HCT116 (cell line): ENCODE results near the gene KRT5. TPM values are rescaled to one million over a fixed set of nuclear protein-coding genes. Genes with fewer than 3 reads are reported as not detected.

Source experiments
- ATAC-seq: fragments of 200-7000 bp; cut with Tn5 transposase; 2 replicates; pipeline ENCODE4 v1.9.1; 2020; ENCODE audit warnings: mild to moderate bottlenecking, moderate library complexity
- Bru-seq: library from RNA; stranded (reverse); fragments of 400-500 nt; gene quantifications from one replicate; lab custom pipeline; 2021; lab: Mats Ljungman, UMichigan
- BruChase-seq, 2 experiments: library from RNA; stranded (reverse); fragments of 400-500 nt; gene quantifications; one replicate each; lab custom pipeline; 2021; lab: Mats Ljungman, UMichigan
- BruUV-seq: library from RNA; stranded (reverse); fragments of 400-500 nt; replicated peaks from 2 replicates; lab custom pipeline; 2021; lab: Mats Ljungman, UMichigan
- CTCF ChIA-PET: fragments of 300-600 bp; sonication (Branson Sonifier 250); formaldehyde crosslinking; loops from one replicate; lab custom pipeline; 2021; ENCODE audit warnings: antibody characterized with exemption; lab: Charles Lee
- POLR2A ChIA-PET: fragments of 300-600, 350-600 bp; sonication (Branson Sonifier 250); formaldehyde crosslinking; loops from one replicate; lab custom pipeline; 2021; ENCODE audit warnings: antibody characterized with exemption; lab: Charles Lee
- RAD21 ChIA-PET, 2 experiments: fragments of 300-600 bp; sonication (Branson Sonifier 250); formaldehyde crosslinking; loops; one replicate each; lab custom pipeline; 2023; ENCODE audit warnings: low total read pairs in 2 of 2; ENCODE audit not compliant: uncharacterized antibody in 2 of 2, unreplicated experiment in 2 of 2, low non-redundant PET in 1 of 2; lab: Charles Lee
- DNase-seq: peaks from one replicate; pipeline ENCODE4 v3.0.0-alpha.2; 2010; ENCODE audit warnings: low read depth, low spot score
- H2AFZ ChIP-seq: fragments of 200-600 bp; shearing (Covaris generic), sonication (generic); 2 replicates; pipeline ENCODE4 v1.6.1; 2017; ENCODE audit warnings: low read depth, mixed run types, mixed read lengths, antibody characterized with exemption, low read length; ENCODE audit not compliant: poor library complexity, severe bottlenecking
- H3K27ac ChIP-seq: 2 replicates; pipeline ENCODE4 v1.5.1; 2012; ENCODE audit warnings: low read depth, low read length
- H3K27me3 ChIP-seq: fragments of 200-600 bp; sonication (generic); 2 replicates; pipeline ENCODE4 v1.6.1; 2016; ENCODE audit warnings: mixed run types, low read length, mixed read lengths; ENCODE audit not compliant: insufficient read depth
- H3K36me3 ChIP-seq, 2 experiments: fragments of 200-500 bp in 1 of 2; fragments of 200-600 bp in 1 of 2; sonication (Bioruptor generic) in 1 of 2; sonication (generic) in 1 of 2; 2 replicates each; pipeline versions ENCODE4 v1.5.1 to v1.6.1; 2014 to 2016; ENCODE audit warnings: low read length in 2 of 2, inconsistent platforms in 1 of 2, mixed read lengths in 1 of 2, mixed run types in 1 of 2; ENCODE audit not compliant: insufficient read depth in 2 of 2, control insufficient read depth in 1 of 2
- H3K4me1 ChIP-seq, 2 experiments: fragments of 200-600 bp in 1 of 2; sonication (generic) in 1 of 2; 2 replicates each; pipeline versions ENCODE4 v1.5.1 to v1.6.1; 2012 to 2017; ENCODE audit warnings: low read length in 2 of 2, inconsistent platforms in 1 of 2, mild to moderate bottlenecking in 1 of 2, mixed read lengths in 1 of 2, mixed run types in 1 of 2, moderate library complexity in 1 of 2; ENCODE audit not compliant: insufficient read depth in 2 of 2, control insufficient read depth in 1 of 2
- H3K4me2 ChIP-seq: fragments of 200-600 bp; sonication (generic); 2 replicates; pipeline ENCODE4 v1.6.1; 2017; ENCODE audit warnings: mixed run types, low read length, mixed read lengths
- H3K4me3 ChIP-seq, 2 experiments: fragments of 200-600 bp in 1 of 2; sonication (generic) in 1 of 2; replicated peaks in 1 of 2; 2 replicates each; pipeline ENCODE4 v1.5.1; 2011 to 2016; ENCODE audit warnings: low read length in 2 of 2, control low read depth in 1 of 2, low read depth in 1 of 2, mild to moderate bottlenecking in 1 of 2, mixed read lengths in 1 of 2, mixed run types in 1 of 2
- H3K79me2 ChIP-seq: fragments of 200-600 bp; sonication (generic); 2 replicates; pipeline ENCODE4 v1.6.1; 2017; ENCODE audit warnings: mild to moderate bottlenecking, mixed run types, low read length, moderate library complexity, mixed read lengths; ENCODE audit not compliant: insufficient read depth
- H3K9ac ChIP-seq: fragments of 200-600 bp; sonication (generic); 2 replicates; pipeline ENCODE4 v1.6.1; 2016; ENCODE audit warnings: low read length, mixed read lengths
- H3K9me2 ChIP-seq: fragments of 200-600 bp; sonication (generic), shearing (Covaris generic); 2 replicates; pipeline ENCODE4 v1.6.1; 2017; ENCODE audit warnings: mixed run types, mild to moderate bottlenecking, moderate library complexity; ENCODE audit not compliant: insufficient read depth
- H3K9me3 ChIP-seq, 2 experiments: fragments of 200-500 bp in 1 of 2; fragments of 200-600 bp in 1 of 2; sonication (Bioruptor generic) in 1 of 2; sonication (generic) in 1 of 2; 2 replicates each; pipeline ENCODE4 v1.6.1; 2014 to 2017; ENCODE audit warnings: low read length in 2 of 2, mixed read lengths in 2 of 2, inconsistent platforms in 1 of 2, low read depth in 1 of 2, mild to moderate bottlenecking in 1 of 2, mixed run types in 1 of 2, moderate library complexity in 1 of 2; ENCODE audit not compliant: control insufficient read depth in 1 of 2, insufficient read depth in 1 of 2
- H4K20me1 ChIP-seq: fragments of 200-600 bp; sonication (generic), shearing (Covaris generic); 2 replicates; pipeline ENCODE4 v1.6.1; 2017; ENCODE audit warnings: mixed run types, mild to moderate bottlenecking, moderate library complexity; ENCODE audit not compliant: insufficient read depth
- EZH2 ChIP-seq: fragments of 200-600 bp; sonication (generic); IDR thresholded peaks from 2 replicates; pipeline ENCODE4 v1.6.1; 2017; ENCODE audit warnings: antibody characterized with exemption, mixed run types
- EZH2phosphoT487 ChIP-seq: fragments of 200-600 bp; IDR thresholded peaks from 2 replicates; pipeline ENCODE4 v1.6.1; 2018; ENCODE audit warnings: antibody characterized with exemption, borderline replicate concordance
- FOSL1 ChIP-seq: IDR thresholded peaks from 2 replicates; pipeline ENCODE4 v1.6.1; 2012; ENCODE audit warnings: low read depth
- POLR2AphosphoS5 ChIP-seq: IDR thresholded peaks from 2 replicates; pipeline ENCODE4 v1.6.1; 2011; ENCODE audit warnings: mild to moderate bottlenecking, low read depth, low read length, moderate library complexity
- SP1 ChIP-seq: IDR thresholded peaks from 2 replicates; pipeline ENCODE4 v1.6.1; 2012; ENCODE audit warnings: low read depth
- SRF ChIP-seq: IDR thresholded peaks from 2 replicates; pipeline ENCODE4 v1.6.1; 2012; ENCODE audit warnings: low read depth
- TCF7L2 ChIP-seq: IDR thresholded peaks from 2 replicates; pipeline ENCODE4 v1.7.0; 2011; ENCODE audit warnings: borderline replicate concordance, inconsistent platforms; ENCODE audit not compliant: insufficient read depth, insufficient read length; ENCODE audit errors: extremely low read depth
- intact Hi-C: fragments of 100-400 bp; cut with micrococcal nuclease; formaldehyde crosslinking; loops from 2 replicates; pipeline ENCODE4 v1.10.0; 2022
- long read RNA-seq: library from polyadenylated mRNA; unstranded; transcript quantifications from one replicate; pipeline ENCODE4 v2.0.0, GENCODE V29; 2021; ENCODE audit not compliant: unreplicated experiment
- polyA plus RNA-seq: library from polyadenylated mRNA; unstranded; fragments of >200 nt; gene quantifications from 2 replicates; pipeline ENCODE4 v1.2.1, GENCODE V29; 2012; ENCODE audit warnings: missing spikeins
- total RNA-seq: library from RNA; stranded (reverse); gene quantifications from one replicate; pipeline ENCODE4 v1.2.1, GENCODE V29; 2021; ENCODE audit not compliant: unreplicated experiment
- TF ChIP-seq, protein P1 (sequence below): IDR thresholded peaks from 2 replicates; pipeline ENCODE4 v1.6.1; 2012

The KRT5 gene
- total RNA-seq = 0.44 TPM
- polyA plus RNA-seq = 0.25 TPM in 1 of 2 replicates, not detected in the other
- Bru-seq, nascent RNA = percentile 10 among the genes with signal in this experiment
- percentile 14 among the genes with signal in this experiment for BruChase-seq, experiment 1, labeled RNA remaining after a 6-hour chase
- BruChase-seq, experiment 2, labeled RNA remaining after a 2-hour chase = not detected
- long read RNA-seq = 0 reads

DNA sequence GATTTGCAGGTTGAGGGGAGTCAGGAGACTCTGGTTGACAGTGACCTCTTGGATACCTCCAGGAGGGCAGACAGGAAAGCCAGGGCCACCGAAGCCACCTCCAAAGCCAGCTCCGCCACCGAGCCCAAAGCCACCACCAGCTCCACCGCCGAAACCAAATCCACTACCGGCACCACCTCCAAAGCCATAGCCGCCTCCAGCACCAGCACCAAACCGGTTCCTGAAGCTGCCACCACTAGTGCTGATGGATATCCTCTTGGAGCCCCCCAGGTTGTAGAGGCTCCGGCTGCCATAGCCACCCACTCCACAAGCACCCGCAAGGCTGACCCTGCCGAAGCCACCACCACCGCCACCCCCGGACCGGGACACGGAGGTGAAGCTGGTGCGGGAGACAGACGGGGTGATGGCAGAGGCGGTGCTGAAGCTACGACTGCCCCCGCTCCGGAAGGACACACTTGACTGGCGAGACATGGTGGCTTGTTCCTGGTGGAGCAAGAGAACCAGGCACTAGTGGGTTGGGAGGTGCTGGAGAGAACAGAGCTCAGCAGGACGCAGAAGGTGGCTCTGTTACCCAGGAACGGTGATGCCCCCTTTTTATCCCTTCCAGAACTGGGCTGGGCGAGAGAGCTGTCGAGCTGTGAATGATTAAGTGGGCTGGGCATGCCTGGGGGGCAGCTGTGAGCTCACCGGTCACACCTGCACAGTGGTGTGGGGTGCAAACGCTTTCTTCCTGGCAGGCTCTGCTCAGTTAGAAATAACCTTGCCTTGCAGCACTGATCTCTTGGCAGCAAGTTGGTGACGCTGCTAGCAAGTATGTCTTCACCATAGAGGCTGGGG, at the start of gene KRT5:
KRT5 (minus strand) TSS at position 569 of the 837 bp plus-strand sequence; CDS start at position 471, 98 bp downstream.
- intact Hi-C loops = no loop called here
- Histone ChIP-seq H2AFZ (peak within 1 kb of the TSS; percentile 96), H3K4me1 (peaks cover 34 to 63% of the 10 kb centered on the region in 2 experiments), H3K9me3 (no peaks in the 10 kb centered on the region), H3K9ac (peak within 1 kb of the TSS; percentile 49), H3K27me3 (no peaks in the 10 kb centered on the region), H3K4me3 (peak within 1 kb of the TSS in 1 of 2 experiments; percentile 33; a peak in 2 of 4 replicates), H3K79me2 (no peaks in the 10 kb centered on the region), H3K27ac (peak within 1 kb of the TSS; percentile 55), H3K9me2 (no peaks in the 10 kb centered on the region), H3K36me3 (no peaks in the 10 kb centered on the region), H3K4me2 (peak within 1 kb of the TSS; percentile 73), H4K20me1 (no peaks in the 10 kb centered on the region)
- TF ChIP-seq TCF7L2 (no peak), EZH2phosphoT487 (no peak), SP1 (no peak), FOSL1 (no peak), SRF (no peak), POLR2AphosphoS5 (no peak), EZH2 (no peak)
- TF ChIP-seq, protein P1, sequence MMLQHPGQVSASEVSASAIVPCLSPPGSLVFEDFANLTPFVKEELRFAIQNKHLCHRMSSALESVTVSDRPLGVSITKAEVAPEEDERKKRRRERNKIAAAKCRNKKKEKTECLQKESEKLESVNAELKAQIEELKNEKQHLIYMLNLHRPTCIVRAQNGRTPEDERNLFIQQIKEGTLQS = no peak
- DNase-seq (no peak), ATAC-seq (no peak)
- ChIA-PET CTCF (interaction anchor here (1.1 to 2.0 kb wide), 3 partner anchors 16 to 350 kb away, joined by 3 to 7 read pairs (median 7); no protein-coding TSS in a partner anchor), RAD21 (no interaction called here), POLR2A (interaction anchor here (2.1 kb wide), 1 partner anchor 373 kb away, joined by 5 read pairs; no protein-coding TSS in a partner anchor)
- BruUV-seq = no TSS peak
